CD4-positive, alpha-beta T cell treated with Interleukin-4 for 4 hours (primary cell): ENCODE results near the gene MSH5.
A peak's percentile ranks its signal among the peaks of the same experiment; 100 is the strongest.

Source experiments
- DNase-seq: peaks from one replicate; pipeline ENCODE4 v3.0.0-alpha.2; 2020

The MSH5 gene

GRCh38 chr6:31730631-31731086 lies 9.1 kb upstream of the MSH5 start:
- no peak for DNase-seq

- no peak for DNase-seq
These were observed 7.8 kb upstream of the MSH5 start for GRCh38 chr6:31732029-31732428.

GRCh38 chr6:31733734-31734133 lies 6.1 kb upstream of the MSH5 start:
- no peak for DNase-seq

- no peak for DNase-seq
These were observed 5.5 kb upstream of the MSH5 start for GRCh38 chr6:31734247-31734820.

- peak; percentile 80 for DNase-seq
These were observed 4.9 kb upstream of the MSH5 start for GRCh38 chr6:31734821-31735406.

- peak; percentile 70 for DNase-seq
These were observed 3.6 kb upstream of the MSH5 start, which contains the start of gene CLIC1 for GRCh38 chr6:31736021-31736767. Gene CLIC1 (minus strand): TSS chr6:31736530. CDS start chr6:31736300, 230 bp downstream.

GRCh38 chr6:31736768-31737314 lies 3.0 kb upstream of the MSH5 start:
- no peak for DNase-seq

- DNase-seq = no peak
These were observed 2.4 kb upstream of the MSH5 start for GRCh38 chr6:31737315-31737990.

- DNase-seq = peak; percentile 73
These were observed 1.5 kb upstream of the MSH5 start for GRCh38 chr6:31737991-31738979.

GRCh38 chr6:31740397-31741223 lies 805 bp downstream of the MSH5 start:
- peak; percentile 2 for DNase-seq

GRCh38 chr6:31741815-31742214 lies 2.0 kb downstream of the MSH5 start:
- DNase-seq = no peak

- no peak for DNase-seq
These were observed 3.1 kb downstream of the MSH5 start for GRCh38 chr6:31742894-31743293.

- no peak for DNase-seq
These were observed 4.6 kb downstream of the MSH5 start for GRCh38 chr6:31744422-31744821.

- DNase-seq = no peak
These were observed 9.7 kb downstream of the MSH5 start for GRCh38 chr6:31749301-31750036.

- no peak for DNase-seq
These were observed 10.7 kb downstream of the MSH5 start for GRCh38 chr6:31750411-31751022.

GRCh38 chr6:31752739-31753319 lies 13.0 kb downstream of the MSH5 start:
- DNase-seq = no peak

GRCh38 chr6:31758281-31758680 lies 18.5 kb downstream of the MSH5 start:
- no peak for DNase-seq

- DNase-seq = no peak
These were observed 21.0 kb downstream of the MSH5 start for GRCh38 chr6:31760790-31761189.

GRCh38 chr6:31761343-31761742 lies 21.5 kb downstream of the MSH5 start:
- DNase-seq = no peak
